GM21619 (cell line): Measurements from ENCODE around the gene RSPH6A.
"Not testable (repeated sequence)": the region's sequence is repeated elsewhere in the genome, so short reads cannot be mapped to it uniquely, and the experiment has no call there.

Source experiments
- ATAC-seq: cut with Tn5 transposase; IDR thresholded peaks from one replicate; pipeline ENCODE4 v1.9.1; 2021; ENCODE audit not compliant: unreplicated experiment

RSPH6A gene

GRCh38 chr19:45767410-45767880 is 47.7 kb downstream of the RSPH6A start:
- ATAC-seq: no peak

DNA sequence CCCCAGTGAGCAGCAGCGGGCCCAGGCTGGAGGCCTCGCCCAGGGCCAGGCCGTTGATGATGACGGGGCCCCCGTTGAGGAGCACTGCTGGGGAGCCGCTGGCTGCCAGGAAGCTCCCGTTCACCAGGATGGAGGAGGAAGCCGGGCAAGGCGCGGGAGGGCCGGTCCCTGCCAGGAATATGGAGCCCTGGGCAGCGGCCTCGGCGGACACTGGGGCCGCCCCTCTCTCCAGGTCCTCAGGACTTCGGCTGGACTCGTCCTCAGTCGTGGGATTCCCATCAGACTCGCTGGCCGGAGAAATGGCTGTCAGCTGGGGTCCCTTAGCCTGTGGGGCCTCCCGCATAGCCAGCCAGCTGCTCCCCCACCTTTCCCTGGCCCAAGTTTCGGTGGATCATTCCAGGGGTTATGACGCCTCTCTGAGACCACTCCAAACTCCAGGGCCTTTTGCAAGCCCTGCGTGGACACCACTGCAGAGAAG is 48.2 kb downstream of the RSPH6A start:
- no peak for ATAC-seq

GRCh38 chr19:45766296-45766868 is 48.7 kb downstream of the RSPH6A start:
- no peak for ATAC-seq

- ATAC-seq: no peak
Measured at GRCh38 chr19:45765702-45766295, 49.3 kb downstream of the RSPH6A start.

DNA sequence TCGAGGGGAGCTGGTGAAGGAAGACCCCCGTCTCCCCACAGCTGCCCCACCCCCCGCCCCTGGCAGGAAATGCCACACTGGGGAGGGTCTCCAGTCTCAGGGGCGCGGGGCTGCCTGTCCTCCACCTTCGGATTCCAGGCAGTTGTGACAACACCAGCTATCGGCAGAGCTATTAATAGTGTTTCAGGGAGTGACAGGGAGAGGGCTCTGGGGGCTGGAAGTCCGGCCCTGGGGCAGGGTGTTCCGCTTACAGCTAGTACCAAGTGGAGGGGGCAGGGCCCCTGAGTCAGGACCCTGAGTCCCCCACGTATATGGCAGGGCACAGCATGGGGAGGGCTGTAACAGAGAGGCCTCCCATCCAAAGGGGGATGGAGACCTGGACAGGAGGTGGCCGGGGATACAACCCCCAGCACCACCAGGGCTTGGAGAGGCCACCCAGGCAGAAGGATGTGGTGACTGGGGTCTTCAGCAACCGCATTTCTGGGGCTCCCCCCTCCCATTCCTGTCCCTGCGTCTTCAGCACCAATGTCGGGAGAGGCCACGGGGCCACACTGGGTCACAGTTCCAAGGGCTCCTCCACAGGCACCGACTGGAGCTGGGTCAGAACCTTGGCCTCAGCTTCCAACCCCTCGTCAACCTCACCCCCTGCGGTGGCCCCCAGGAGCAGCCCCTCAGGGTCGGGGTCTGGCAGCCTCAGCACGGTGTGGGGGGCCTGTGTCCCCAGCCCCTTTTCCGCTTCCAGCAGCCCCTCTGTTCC is 50.0 kb downstream of the RSPH6A start:
- no peak for ATAC-seq

GRCh38 chr19:45764475-45764874 is 50.6 kb downstream of the RSPH6A start:
- no peak for ATAC-seq

DNA sequence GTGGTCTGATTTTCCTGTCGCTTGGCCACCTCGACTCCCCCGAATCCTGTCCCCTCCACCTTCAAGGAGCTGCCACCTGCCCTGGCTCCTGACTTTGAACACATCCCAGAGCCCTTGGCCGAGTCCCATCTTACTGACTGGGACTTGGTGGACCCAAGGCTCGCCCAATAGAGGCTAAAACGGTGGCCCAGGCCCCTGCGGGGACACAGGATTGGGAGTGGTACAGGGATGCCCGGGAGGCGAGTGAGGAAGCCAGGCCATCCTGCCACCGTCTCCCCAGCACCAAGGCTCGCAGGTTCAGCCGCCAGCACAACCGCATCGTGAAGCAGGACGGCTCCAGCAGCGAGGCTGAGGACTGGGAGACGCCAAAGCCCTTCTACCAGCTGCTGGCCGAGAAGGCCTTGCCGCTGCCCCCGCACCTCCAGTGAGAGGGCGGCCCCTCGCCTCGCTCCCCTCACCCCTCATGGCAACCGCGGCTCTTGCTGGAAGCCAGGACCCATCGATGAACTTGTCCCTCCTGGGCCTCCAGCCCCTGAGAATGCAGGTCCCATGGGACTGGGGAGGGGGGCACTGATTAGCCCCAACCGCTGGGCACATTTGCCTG is 51.3 kb downstream of the RSPH6A start:
- no peak for ATAC-seq

- ATAC-seq: no peak
Measured at GRCh38 chr19:45762870-45763631, 52.1 kb downstream of the RSPH6A start.

DNA sequence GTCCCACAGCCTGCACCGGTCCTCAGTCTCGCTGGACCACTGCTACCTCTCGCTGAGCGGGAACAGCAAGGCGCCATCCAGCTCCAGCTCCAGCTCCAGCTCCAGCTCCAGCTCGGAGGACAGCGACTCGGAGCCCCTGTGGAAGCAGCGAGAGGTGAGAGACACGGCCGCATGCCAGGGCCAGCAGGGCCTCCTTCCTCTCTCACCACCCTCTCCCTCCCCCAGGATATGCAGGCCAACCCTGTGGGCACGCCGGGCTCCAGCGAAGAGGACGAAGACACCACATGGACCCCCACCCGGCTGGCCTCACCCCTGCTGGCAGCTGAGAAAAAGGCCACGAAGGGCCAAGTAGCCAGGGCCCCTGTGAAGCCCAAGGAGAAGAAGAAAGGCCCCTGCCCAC is 53.4 kb downstream of the RSPH6A start:
- no peak for ATAC-seq

- ATAC-seq: no peak
Measured at GRCh38 chr19:45758921-45759320, 56.2 kb downstream of the RSPH6A start.

DNA sequence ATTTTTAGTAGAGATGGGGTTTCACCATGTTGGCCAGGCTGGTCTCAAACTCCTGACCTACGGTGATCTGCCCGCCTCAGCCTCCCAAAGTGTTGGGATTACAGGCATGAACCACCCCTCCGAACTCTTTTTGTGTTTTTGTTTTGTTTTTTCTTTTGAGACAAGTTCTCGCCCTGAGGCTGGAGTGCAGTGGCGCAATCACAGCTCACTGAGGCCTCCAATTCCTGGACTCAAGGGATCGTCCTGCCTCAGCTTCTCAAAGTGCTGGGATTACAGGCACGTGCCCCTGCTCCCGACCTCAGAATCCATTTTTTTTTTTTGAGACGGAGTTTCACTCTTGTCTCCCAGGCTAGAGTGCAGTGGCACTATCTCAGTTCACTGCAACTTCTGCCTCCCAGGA is 57.4 kb downstream of the RSPH6A start:
- no peak for ATAC-seq

DNA sequence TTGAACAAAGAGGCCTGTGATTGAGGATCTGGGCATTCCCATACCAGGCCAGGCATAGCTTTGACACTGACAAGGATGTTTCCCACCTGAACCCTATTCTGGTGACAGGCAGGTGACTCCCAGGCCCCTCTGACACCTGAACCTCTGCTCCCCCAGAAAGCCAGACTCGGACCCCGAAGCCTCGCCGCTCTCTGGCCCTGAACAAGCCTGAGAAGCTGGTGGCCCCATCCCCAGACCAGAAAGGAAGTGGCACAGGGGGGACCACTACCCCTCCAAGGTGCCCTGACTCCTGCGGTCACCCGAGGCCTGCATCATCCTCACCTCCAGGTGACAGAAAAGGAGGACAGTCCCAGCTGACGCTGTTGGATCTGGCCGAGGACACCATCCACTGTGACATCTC is 60.8 kb downstream of the RSPH6A start:
- no peak for ATAC-seq

DNA sequence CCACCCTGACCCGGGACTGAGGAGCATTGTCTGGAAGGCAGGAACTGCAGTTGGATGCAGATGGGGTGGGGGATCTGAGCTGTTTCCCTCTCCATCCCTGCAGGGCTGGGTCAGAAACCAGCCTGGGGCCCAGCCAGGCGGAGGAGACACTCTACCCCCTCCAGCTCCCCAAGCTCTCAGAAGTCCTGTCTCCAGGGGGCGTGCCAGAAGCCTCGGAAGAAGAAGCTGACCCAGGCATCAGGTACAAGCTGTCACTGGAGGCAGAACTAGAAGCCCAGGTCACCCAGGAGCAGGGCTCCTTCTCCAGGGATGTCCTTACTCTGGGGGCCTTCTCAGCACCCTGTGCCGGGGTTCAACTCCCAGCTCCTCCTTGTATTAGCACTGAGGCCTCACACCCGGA is 61.6 kb downstream of the RSPH6A start:
- ATAC-seq: no peak

GRCh38 chr19:45752639-45753038 is 62.5 kb downstream of the RSPH6A start:
- ATAC-seq: no peak

DNA sequence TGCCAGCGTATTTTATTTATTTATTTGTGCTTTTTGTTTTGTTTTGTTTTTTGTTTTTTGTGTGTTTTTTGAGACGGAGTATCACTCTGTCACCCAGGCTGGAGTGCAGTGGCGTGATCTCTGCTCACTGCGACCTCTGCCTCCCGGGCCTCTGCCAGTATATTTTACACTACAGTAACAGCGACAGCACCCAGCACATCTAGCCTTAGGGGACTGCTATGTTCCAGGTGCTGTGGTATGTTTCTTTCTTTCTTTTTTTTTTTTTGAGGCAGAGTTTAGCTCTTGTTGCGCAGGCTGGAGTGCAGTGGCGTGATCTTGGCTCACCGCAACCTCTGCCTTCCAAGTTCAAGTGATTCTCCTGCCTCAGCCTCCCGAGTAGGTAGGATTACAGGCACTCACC is 63.6 kb downstream of the RSPH6A start:
- ATAC-seq: not testable (repeated sequence)

DNA sequence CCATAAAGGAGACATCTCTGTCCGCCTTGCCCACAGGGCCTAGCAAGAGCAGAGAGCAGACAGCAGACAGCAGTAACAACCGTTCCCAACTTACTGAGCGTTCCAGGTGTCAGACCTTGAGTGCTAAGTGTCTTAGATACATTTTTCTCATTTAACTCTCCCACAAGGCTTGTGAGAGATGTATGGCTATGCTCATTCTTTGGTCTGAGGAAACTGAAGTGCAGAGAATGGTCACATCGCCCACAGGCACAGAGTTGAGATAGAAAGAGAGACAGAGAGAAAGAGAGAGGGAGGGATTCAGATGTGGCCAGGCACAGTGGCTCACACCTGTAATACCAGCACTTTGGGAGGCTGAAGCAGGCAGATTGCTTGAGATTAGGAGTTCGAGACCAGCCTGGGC is 67.6 kb downstream of the RSPH6A start:
- ATAC-seq: no peak

- no peak for ATAC-seq
Measured at GRCh38 chr19:45746866-45747265, 68.2 kb downstream of the RSPH6A start.
